Measurements from ENCODE around the gene C5orf58. TPM values are rescaled to one million over a fixed set of nuclear protein-coding genes. Genes with fewer than 3 reads are reported as not detected.

C5orf58 gene
- total RNA-seq, 4 donors from 2014 or later: not detected

DNA sequence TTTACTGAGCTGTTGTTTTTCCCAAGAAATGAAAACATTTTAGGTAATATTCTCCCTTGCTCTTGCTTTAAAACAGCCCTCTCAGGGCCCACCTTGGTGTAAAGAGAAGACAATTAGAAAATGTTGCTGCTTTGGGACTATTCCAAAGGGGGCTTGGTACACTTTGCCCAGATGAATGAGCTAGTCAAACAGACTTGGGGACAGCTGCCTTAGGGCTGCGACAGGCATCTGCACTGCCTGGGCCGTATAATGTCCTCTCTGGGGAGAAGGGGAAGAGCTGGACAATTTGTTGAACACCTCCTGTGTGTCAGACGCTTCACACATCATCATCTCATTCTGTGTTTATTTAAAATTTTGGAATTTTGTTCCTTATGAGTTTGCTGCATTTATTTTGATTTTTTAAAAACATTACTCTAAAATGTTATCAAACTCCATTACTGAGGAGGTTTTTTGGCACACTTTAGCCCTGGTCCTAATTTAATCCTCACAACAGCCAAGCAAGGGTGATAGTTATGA lies 28.8 kb downstream of the C5orf58 start:
- TF ChIP-seq, protein P1, sequence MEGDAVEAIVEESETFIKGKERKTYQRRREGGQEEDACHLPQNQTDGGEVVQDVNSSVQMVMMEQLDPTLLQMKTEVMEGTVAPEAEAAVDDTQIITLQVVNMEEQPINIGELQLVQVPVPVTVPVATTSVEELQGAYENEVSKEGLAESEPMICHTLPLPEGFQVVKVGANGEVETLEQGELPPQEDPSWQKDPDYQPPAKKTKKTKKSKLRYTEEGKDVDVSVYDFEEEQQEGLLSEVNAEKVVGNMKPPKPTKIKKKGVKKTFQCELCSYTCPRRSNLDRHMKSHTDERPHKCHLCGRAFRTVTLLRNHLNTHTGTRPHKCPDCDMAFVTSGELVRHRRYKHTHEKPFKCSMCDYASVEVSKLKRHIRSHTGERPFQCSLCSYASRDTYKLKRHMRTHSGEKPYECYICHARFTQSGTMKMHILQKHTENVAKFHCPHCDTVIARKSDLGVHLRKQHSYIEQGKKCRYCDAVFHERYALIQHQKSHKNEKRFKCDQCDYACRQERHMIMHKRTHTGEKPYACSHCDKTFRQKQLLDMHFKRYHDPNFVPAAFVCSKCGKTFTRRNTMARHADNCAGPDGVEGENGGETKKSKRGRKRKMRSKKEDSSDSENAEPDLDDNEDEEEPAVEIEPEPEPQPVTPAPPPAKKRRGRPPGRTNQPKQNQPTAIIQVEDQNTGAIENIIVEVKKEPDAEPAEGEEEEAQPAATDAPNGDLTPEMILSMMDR (IDR thresholded peaks at IDR 0.05): no peak
- no peak for TF ChIP-seq POLR2A (IDR thresholded peaks at IDR 0.05)
- no peak overlapping the region for H3K4me3 ChIP-seq
- H3K27me3 ChIP-seq: no peaks in the 10 kb centered on the region
- H3K27ac ChIP-seq: peak overlapping the region in 1 of 4 donors; percentile 5
- H3K36me3 ChIP-seq: peaks cover 0 to 40% (median 0%) of the 10 kb centered on the region in 3 donors
- H3K9me3 ChIP-seq: no peaks in the 10 kb centered on the region
- peaks cover 0 to 9% (median 0%) of the 10 kb centered on the region in 4 donors for H3K4me1 ChIP-seq
- no peak for DNase-seq

DNA sequence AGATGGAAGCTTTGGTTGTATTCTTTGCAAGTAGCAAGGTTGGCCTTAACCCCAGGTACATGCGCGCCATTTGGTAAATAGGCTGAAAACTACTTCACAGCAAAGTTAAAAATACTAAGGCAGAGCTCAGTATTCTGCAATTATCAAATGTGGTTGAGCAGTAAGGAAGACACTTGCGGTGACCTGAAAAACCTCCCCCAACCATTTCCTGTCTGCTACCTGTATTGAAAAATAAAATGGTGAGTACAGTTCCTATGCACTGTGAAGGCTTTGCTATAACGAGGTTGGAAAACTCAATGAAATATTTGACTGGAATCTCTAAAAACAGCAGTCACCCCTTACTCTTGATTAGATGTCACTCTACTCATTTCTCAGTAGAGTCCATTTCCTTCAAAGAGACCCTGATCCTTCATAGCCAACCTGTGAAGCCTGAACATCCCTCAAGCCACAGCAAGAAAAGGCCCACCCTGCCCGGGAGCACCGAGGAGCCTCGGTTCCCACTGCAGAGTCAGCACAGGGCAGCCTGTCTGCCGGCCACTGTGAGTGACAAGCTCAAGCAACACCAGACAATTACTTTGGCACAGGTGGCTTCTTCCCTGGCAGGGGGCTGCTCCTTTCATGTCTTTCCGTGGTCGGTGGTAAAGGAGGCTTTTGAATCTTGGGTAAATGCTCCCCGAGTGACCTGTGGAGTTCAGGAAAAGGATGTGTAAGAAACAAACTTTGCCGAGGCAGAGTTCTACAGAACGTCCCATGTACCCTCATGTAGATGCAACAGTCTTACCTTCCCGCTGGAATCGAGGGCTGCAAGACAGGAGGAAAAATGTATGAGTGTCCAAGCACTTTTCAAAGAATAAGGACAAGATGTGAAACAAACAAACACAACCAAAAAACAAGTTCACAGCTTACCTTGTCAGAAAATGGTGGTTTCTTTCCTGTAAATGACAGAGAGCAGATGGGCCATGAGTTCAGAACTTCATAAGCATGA lies 29.6 kb downstream of the C5orf58 start:
- Histone ChIP-seq H3K9me3 (no peaks in the 10 kb centered on the region), H3K4me1 (peaks cover 0 to 12% (median 0%) of the 10 kb centered on the region in 4 donors), H3K36me3 (peaks cover 0 to 34% (median 0%) of the 10 kb centered on the region in 3 donors), H3K27me3 (no peaks in the 10 kb centered on the region), H3K4me3 (no peak overlapping the region), H3K27ac (peak overlapping the region; percentile 12 to 55 (median 38))
- no peak for TF ChIP-seq POLR2A (IDR thresholded peaks at IDR 0.05)
- TF ChIP-seq, protein P1 (IDR thresholded peaks at IDR 0.05): no peak
- DNase-seq: peak in 1 of 3 donors; percentile 80

DNA sequence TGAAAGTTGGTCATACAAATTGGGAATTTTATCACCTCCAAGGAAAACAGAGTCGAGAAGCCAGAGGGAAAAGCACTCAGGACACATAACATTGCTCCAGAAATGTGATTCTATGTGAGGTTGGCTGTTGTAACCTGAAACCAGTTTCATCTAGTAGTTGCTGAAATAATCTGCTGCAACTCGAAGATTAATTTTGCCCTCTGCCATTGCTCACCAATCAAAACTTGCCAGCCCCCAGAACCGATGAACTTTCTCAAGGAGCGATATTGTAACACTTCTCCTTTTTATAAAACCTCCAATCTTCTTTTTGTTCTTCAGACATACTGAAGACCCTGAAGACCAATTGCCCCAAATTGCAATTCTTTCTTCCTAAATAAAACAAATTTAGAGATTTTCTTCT lies 31.1 kb downstream of the C5orf58 start:
- TF ChIP-seq, protein P1 (IDR thresholded peaks at IDR 0.05): no peak
- Histone ChIP-seq H3K4me3 (no peak overlapping the region), H3K4me1 (peaks cover 0 to 22% (median 7%) of the 10 kb centered on the region in 4 donors), H3K36me3 (peaks cover 0 to 21% (median 0%) of the 10 kb centered on the region in 3 donors), H3K27ac (no peak overlapping the region), H3K9me3 (no peaks in the 10 kb centered on the region), H3K27me3 (no peaks in the 10 kb centered on the region)
- no peak for DNase-seq

DNA sequence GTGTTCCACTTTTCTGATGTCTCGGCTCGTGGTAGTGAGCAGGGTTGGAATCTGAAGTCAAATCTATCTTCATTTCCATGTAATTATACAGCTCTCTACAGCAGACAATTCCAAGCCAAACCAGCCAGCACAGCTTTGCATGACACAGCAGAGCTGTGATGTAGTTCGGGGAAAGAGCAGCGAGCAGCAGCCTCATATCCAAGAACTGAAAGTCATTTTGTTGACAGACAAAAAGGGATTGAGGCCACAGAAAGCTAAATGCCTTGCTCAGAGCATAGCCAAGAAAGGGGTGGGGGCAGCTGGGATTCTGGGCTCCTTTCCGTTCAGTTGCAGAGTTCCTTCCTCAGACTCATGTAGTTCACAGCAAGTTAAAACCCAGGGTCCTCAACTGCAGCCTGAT lies 32.7 kb downstream of the C5orf58 start:
- H3K9me3 ChIP-seq: no peaks in the 10 kb centered on the region
- H3K4me1 ChIP-seq: peaks cover 0 to 28% (median 8%) of the 10 kb centered on the region in 4 donors
- no peak overlapping the region for H3K4me3 ChIP-seq
- DNase-seq: no peak
- H3K36me3 ChIP-seq: peaks cover 0 to 10% (median 0%) of the 10 kb centered on the region in 3 donors
- no peaks in the 10 kb centered on the region for H3K27me3 ChIP-seq
- peak overlapping the region in 3 of 4 donors; percentile 14 to 65 (median 21) for H3K27ac ChIP-seq
- TF ChIP-seq, protein P1 (IDR thresholded peaks at IDR 0.05): no peak
- TF ChIP-seq POLR2A (IDR thresholded peaks at IDR 0.05): no peak

DNA sequence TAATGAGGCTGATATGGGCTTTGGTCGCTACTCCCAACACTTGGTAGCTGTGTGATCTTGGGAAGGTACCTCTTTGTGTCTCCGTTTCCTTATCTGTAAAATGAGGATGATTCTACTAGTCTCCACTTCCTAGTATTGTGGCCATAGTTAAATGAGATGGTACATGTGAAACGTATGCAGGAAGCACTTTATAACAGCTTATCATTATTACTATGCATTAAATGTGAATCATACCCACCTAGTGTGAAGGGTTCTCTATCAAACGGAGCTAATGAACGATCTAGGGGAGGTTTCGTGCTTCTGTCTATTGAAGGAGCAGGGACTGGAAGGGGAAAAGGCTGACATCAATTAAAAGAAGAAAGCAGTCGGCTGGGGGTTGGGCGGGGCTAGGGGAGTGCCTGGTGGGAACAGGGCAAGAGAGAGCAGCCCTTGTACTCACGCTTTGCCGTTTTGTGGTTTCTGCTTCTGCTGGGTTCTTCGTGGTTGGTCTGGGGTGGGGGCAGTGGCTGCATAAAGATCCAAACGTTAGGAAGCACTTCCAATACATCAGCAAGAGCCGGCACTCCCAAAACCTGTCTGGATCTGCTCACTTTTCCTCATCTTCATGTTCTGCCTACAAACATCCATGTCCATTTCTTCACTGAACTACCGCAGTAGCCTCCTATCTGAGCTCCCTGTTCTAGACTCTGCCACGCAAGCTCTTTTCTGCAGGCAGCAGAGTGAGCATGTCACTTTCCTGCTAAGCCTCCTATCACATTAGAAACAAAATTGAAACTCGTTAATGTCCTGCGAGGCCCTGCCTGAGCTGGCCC lies 34.0 kb downstream of the C5orf58 start:
- H3K27me3 ChIP-seq: no peaks in the 10 kb centered on the region
- H3K4me3 ChIP-seq: no peak overlapping the region
- TF ChIP-seq, protein P1 (IDR thresholded peaks at IDR 0.05): no peak
- TF ChIP-seq POLR2A (IDR thresholded peaks at IDR 0.05): no peak
- H3K4me1 ChIP-seq: peaks cover 0 to 28% (median 8%) of the 10 kb centered on the region in 4 donors
- H3K9me3 ChIP-seq: no peaks in the 10 kb centered on the region
- H3K36me3 ChIP-seq: peaks cover 0 to 10% (median 0%) of the 10 kb centered on the region in 3 donors
- peak in 1 of 3 donors; percentile 67 for DNase-seq
- peak overlapping the region; percentile 21 to 65 (median 48) for H3K27ac ChIP-seq
